ENCODE results near the gene ADGRL3.
"Not testable (repeated sequence)": the region's sequence is repeated elsewhere in the genome, so short reads cannot be mapped to it uniquely, and the experiment has no call there.

The ADGRL3 gene

GRCh38 chr4:61759245-61759644 lies 559.1 kb downstream of the ADGRL3 start:
- not testable (repeated sequence) for H3K4me3 ChIP-seq (ENCODE audit: extremely low read depth, insufficient read depth, low read length, poor library complexity, severe bottlenecking); H3K36me3 ChIP-seq (ENCODE audit: control insufficient read depth, insufficient read depth, low read length); H3K4me1 ChIP-seq (ENCODE audit: control insufficient read depth, insufficient read depth, low read length, poor library complexity, severe bottlenecking); H3K27ac ChIP-seq (ENCODE audit: low read depth, low read length, severe bottlenecking); H3K9me3 ChIP-seq (ENCODE audit: control insufficient read depth, low read length)
- WGBS, 2 experiments (ENCODE audit: insufficient coverage in 2 of 2) = 87 to 92% methylated on average over 5 of the region's 7 CpGs

GRCh38 chr4:61759885-61760284 lies 559.8 kb downstream of the ADGRL3 start:
- not testable (repeated sequence) for H3K9me3 ChIP-seq (ENCODE audit: control insufficient read depth, low read length); H3K27ac ChIP-seq (ENCODE audit: low read depth, low read length, severe bottlenecking); H3K4me3 ChIP-seq (ENCODE audit: extremely low read depth, insufficient read depth, low read length, poor library complexity, severe bottlenecking); H3K36me3 ChIP-seq (ENCODE audit: control insufficient read depth, insufficient read depth, low read length); H3K4me1 ChIP-seq (ENCODE audit: control insufficient read depth, insufficient read depth, low read length, poor library complexity, severe bottlenecking)
- WGBS, 2 experiments (ENCODE audit: insufficient coverage in 2 of 2) = 91 to 100% methylated on average over 4 of the region's 4 CpGs

- H3K27ac ChIP-seq (ENCODE audit: low read depth, low read length, severe bottlenecking) = no peak overlapping the region
- 88 to 100% methylated on average over 2 of the region's 2 CpGs for WGBS, 2 experiments (ENCODE audit: insufficient coverage in 2 of 2)
- peaks cover 7% of the 10 kb centered on the region for H3K9me3 ChIP-seq (ENCODE audit: control insufficient read depth, low read length)
- no peak overlapping the region for H3K4me3 ChIP-seq (ENCODE audit: extremely low read depth, insufficient read depth, low read length, poor library complexity, severe bottlenecking)
- no peaks in the 10 kb centered on the region for H3K36me3 ChIP-seq (ENCODE audit: control insufficient read depth, insufficient read depth, low read length)
- no peaks in the 10 kb centered on the region for H3K4me1 ChIP-seq (ENCODE audit: control insufficient read depth, insufficient read depth, low read length, poor library complexity, severe bottlenecking)
Observed at GRCh38 chr4:61760820-61761219, 560.7 kb downstream of the ADGRL3 start.

GRCh38 chr4:61762722-61763627 lies 562.8 kb downstream of the ADGRL3 start:
- Histone ChIP-seq H3K9me3 (ENCODE audit: control insufficient read depth, low read length) (peaks cover 7% of the 10 kb centered on the region), H3K4me3 (ENCODE audit: extremely low read depth, insufficient read depth, low read length, poor library complexity, severe bottlenecking) (no peak overlapping the region), H3K36me3 (ENCODE audit: control insufficient read depth, insufficient read depth, low read length) (no peaks in the 10 kb centered on the region), H3K4me1 (ENCODE audit: control insufficient read depth, insufficient read depth, low read length, poor library complexity, severe bottlenecking) (no peaks in the 10 kb centered on the region), H3K27ac (ENCODE audit: low read depth, low read length, severe bottlenecking) (no peak overlapping the region)
- WGBS, 2 experiments (ENCODE audit: insufficient coverage in 2 of 2) = no CpG with 5 or more reads among the region's 5 CpGs

GRCh38 chr4:61763682-61764081 lies 563.6 kb downstream of the ADGRL3 start:
- H3K27ac ChIP-seq (ENCODE audit: low read depth, low read length, severe bottlenecking) = no peak overlapping the region
- H3K4me3 ChIP-seq (ENCODE audit: extremely low read depth, insufficient read depth, low read length, poor library complexity, severe bottlenecking) = no peak overlapping the region
- H3K36me3 ChIP-seq (ENCODE audit: control insufficient read depth, insufficient read depth, low read length) = no peaks in the 10 kb centered on the region
- H3K9me3 ChIP-seq (ENCODE audit: control insufficient read depth, low read length) = peaks cover 7% of the 10 kb centered on the region
- H3K4me1 ChIP-seq (ENCODE audit: control insufficient read depth, insufficient read depth, low read length, poor library complexity, severe bottlenecking) = no peaks in the 10 kb centered on the region

GRCh38 chr4:61764090-61764489 lies 564.0 kb downstream of the ADGRL3 start:
- H3K27ac ChIP-seq (ENCODE audit: low read depth, low read length, severe bottlenecking); H3K9me3 ChIP-seq (ENCODE audit: control insufficient read depth, low read length); H3K4me1 ChIP-seq (ENCODE audit: control insufficient read depth, insufficient read depth, low read length, poor library complexity, severe bottlenecking); H3K36me3 ChIP-seq (ENCODE audit: control insufficient read depth, insufficient read depth, low read length); H3K4me3 ChIP-seq (ENCODE audit: extremely low read depth, insufficient read depth, low read length, poor library complexity, severe bottlenecking): not testable (repeated sequence)
- 87 to 100% methylated on average over 3 to 4 of the region's 9 CpGs for WGBS, 2 experiments (ENCODE audit: insufficient coverage in 2 of 2)

- not testable (repeated sequence) for H3K9me3 ChIP-seq (ENCODE audit: control insufficient read depth, low read length); H3K4me3 ChIP-seq (ENCODE audit: extremely low read depth, insufficient read depth, low read length, poor library complexity, severe bottlenecking); H3K27ac ChIP-seq (ENCODE audit: low read depth, low read length, severe bottlenecking); H3K36me3 ChIP-seq (ENCODE audit: control insufficient read depth, insufficient read depth, low read length)
- WGBS, 2 experiments (ENCODE audit: insufficient coverage in 2 of 2) = 54 to 80% methylated on average over 3 to 4 of the region's 14 CpGs
- H3K4me1 ChIP-seq (ENCODE audit: control insufficient read depth, insufficient read depth, low read length, poor library complexity, severe bottlenecking) = peaks cover 18% of the 10 kb centered on the region
Observed at GRCh38 chr4:61769444-61770167, 569.5 kb downstream of the ADGRL3 start.

- H3K36me3 ChIP-seq (ENCODE audit: control insufficient read depth, insufficient read depth, low read length) = no peaks in the 10 kb centered on the region
- no peaks in the 10 kb centered on the region for H3K9me3 ChIP-seq (ENCODE audit: control insufficient read depth, low read length)
- no peak overlapping the region for H3K4me3 ChIP-seq (ENCODE audit: extremely low read depth, insufficient read depth, low read length, poor library complexity, severe bottlenecking)
- H3K27ac ChIP-seq (ENCODE audit: low read depth, low read length, severe bottlenecking) = no peak overlapping the region
- WGBS, 2 experiments (ENCODE audit: insufficient coverage in 2 of 2) = 50% methylated on average over 1 of the region's 1 CpG; no CpG with 5 or more reads in 1 of the 2 experiments
- peaks cover 18% of the 10 kb centered on the region for H3K4me1 ChIP-seq (ENCODE audit: control insufficient read depth, insufficient read depth, low read length, poor library complexity, severe bottlenecking)
Observed at GRCh38 chr4:61770456-61770855, 570.3 kb downstream of the ADGRL3 start.

- no peaks in the 10 kb centered on the region for H3K9me3 ChIP-seq (ENCODE audit: control insufficient read depth, low read length)
- H3K4me1 ChIP-seq (ENCODE audit: control insufficient read depth, insufficient read depth, low read length, poor library complexity, severe bottlenecking) = peaks cover 18% of the 10 kb centered on the region
- H3K36me3 ChIP-seq (ENCODE audit: control insufficient read depth, insufficient read depth, low read length) = no peaks in the 10 kb centered on the region
- H3K27ac ChIP-seq (ENCODE audit: low read depth, low read length, severe bottlenecking) = no peak overlapping the region
- H3K4me3 ChIP-seq (ENCODE audit: extremely low read depth, insufficient read depth, low read length, poor library complexity, severe bottlenecking) = no peak overlapping the region
- 80% methylated on average over 1 of the region's 1 CpG; no CpG with 5 or more reads in 1 of the 2 experiments for WGBS, 2 experiments (ENCODE audit: insufficient coverage in 2 of 2)
Observed at GRCh38 chr4:61771056-61771455, 570.9 kb downstream of the ADGRL3 start.

- WGBS, 2 experiments (ENCODE audit: insufficient coverage in 2 of 2) = no CpG with 5 or more reads among the region's 1 CpG
- peaks cover 18% of the 10 kb centered on the region for H3K4me1 ChIP-seq (ENCODE audit: control insufficient read depth, insufficient read depth, low read length, poor library complexity, severe bottlenecking)
- H3K36me3 ChIP-seq (ENCODE audit: control insufficient read depth, insufficient read depth, low read length) = no peaks in the 10 kb centered on the region
- H3K4me3 ChIP-seq (ENCODE audit: extremely low read depth, insufficient read depth, low read length, poor library complexity, severe bottlenecking) = no peak overlapping the region
- H3K27ac ChIP-seq (ENCODE audit: low read depth, low read length, severe bottlenecking) = no peak overlapping the region
- H3K9me3 ChIP-seq (ENCODE audit: control insufficient read depth, low read length) = no peaks in the 10 kb centered on the region
Observed at GRCh38 chr4:61772126-61772525, 572.0 kb downstream of the ADGRL3 start.
